ENCODE results near the gene UBE3C.

DNA sequence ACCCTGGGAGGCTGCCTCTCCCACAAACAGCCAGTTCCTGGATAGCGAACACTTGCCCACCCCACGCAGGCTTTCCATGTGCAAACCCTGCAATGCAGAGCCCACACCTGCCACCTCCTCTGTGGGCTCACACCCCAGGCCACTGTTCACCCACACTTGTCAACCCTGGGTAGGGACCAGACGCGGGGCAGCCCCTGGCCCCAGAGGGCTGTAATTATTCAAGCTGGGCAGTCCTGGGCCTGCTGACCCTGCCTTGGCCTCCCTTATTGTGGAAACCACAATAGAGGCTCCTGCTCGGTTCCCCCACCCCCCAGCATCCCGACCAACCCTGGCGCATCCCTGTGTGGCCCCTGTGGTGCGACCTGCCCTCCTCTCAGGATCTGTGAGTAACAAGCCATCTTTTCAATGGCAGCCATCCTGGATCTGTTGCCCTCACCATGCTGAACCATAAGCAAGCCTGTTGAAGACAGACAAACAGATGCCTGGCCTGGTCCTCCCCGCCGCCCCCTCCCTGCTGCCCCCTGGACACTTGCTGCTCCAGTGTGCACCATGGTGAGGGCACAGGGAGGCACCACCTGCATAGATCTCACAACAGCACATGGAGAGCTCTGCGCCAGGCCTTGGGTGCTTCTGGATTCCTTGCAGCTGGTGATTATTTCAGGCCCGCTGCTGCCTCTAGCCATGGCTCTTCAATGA lies 15.8 kb upstream of the UBE3C start:
- TF ChIP-seq, protein P1, sequence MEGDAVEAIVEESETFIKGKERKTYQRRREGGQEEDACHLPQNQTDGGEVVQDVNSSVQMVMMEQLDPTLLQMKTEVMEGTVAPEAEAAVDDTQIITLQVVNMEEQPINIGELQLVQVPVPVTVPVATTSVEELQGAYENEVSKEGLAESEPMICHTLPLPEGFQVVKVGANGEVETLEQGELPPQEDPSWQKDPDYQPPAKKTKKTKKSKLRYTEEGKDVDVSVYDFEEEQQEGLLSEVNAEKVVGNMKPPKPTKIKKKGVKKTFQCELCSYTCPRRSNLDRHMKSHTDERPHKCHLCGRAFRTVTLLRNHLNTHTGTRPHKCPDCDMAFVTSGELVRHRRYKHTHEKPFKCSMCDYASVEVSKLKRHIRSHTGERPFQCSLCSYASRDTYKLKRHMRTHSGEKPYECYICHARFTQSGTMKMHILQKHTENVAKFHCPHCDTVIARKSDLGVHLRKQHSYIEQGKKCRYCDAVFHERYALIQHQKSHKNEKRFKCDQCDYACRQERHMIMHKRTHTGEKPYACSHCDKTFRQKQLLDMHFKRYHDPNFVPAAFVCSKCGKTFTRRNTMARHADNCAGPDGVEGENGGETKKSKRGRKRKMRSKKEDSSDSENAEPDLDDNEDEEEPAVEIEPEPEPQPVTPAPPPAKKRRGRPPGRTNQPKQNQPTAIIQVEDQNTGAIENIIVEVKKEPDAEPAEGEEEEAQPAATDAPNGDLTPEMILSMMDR (IDR thresholded peaks at IDR 0.05): no peak
- TF ChIP-seq EP300 (IDR thresholded peaks at IDR 0.05): no peak
